ENCODE measurements around the gene PXDN.

- TF ChIP-seq CTCF (IDR thresholded peaks at IDR 0.05) = no peak
- no peak for TF ChIP-seq POLR2A (IDR thresholded peaks at IDR 0.05)
- no peak for TF ChIP-seq EP300 (IDR thresholded peaks at IDR 0.05)
These were observed 52.9 kb downstream of the PXDN start for GRCh38 chr2:1691366-1691765.
